ENCODE data around the gene SFTA2.
"Not testable (repeated sequence)": the region's sequence is repeated elsewhere in the genome, so short reads cannot be mapped to it uniquely, and the experiment has no call there.

Gene SFTA2

DNA sequence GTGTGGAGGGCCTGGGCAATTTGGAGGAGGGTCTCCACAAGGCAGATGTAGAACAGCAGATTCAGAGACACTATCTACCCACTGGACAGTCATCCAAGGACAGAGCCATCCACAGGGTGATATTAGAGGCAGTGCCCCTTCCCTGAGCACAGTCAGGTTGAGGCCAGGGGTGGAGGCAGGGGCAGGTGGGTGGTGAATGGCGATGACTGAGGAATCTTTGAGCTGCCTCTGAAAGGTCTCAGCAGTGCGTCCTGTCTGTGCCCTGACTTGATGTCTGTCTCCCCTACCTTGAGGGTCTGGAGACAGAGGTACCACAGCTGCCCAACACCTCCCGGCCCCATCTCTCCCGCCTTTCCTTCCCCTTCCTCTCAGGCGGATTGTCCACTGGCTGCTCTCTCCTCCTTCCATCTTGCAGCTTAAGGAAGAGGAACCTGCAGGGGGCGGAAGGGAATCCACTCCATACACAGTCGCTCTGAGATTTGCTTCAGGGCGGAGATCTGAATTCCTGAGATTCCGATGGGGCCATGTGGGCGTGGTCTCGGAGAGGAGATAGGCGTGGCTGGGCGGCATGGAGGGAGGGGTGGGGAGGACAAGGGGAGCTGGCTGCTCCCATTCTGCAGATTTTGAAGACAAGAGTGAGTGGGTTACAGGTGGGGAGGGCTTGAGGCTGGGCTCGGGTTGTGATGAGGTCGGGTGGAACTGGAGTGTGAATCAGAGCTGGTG lies 10.5 kb upstream of the SFTA2 start:
- no peak for DNase-seq

DNA sequence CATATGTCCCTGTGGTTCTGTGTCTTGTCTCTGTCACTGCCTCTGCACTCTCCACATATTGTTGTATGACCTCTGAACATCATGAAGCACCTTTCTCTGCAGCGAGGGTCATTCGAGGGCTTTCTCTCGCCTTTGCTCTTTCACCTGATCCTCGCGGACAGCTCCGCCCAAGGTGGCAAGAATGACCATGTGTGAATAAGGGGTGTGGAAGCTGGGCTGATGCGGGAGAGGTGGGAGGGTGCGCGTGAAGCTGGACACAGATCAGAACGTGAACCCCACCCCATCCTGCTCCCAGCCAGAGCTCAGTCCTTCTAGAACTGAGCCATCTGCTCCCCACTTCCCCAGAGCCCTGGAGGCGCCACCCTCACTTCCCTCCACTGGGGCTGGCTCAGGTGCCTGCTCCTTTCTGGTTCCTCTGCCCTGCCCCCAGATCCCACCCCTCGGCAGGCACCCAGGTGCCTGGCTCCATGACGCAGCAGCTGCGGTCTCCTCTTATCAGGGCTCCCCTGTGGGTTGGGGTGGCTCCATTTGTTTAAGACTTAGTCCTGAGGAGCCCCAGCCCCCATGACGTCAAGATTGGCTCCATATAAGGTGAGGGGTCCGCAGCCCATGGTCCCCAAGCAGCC lies 8.5 kb upstream of the SFTA2 start, which contains the start of gene MUCL3:
MUCL3 (plus strand) TSS at position 613 of the 626 bp plus-strand sequence. CDS start 27 bp downstream, outside the sequence.
- DNase-seq = no peak

DNA sequence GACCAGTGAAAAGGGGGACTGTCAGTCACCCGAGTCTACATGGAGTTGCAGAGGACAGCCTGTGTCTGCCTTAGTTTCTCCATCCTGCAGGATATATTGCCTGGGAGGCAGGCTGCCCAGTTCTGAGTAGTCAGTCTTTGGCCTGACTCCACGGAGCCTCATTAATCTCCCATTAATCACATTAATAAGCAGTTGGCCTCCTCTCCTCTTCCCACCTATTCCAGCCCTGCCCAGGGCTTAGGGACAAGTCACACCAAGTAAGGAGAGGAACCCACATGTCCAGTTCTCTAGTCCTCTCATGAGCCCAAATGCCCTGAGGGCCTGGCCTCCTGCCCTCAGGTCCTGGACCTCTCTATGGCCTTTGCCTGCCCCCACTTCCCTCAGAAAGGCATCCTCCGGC lies 7.5 kb upstream of the SFTA2 start:
- no peak for DNase-seq

DNA sequence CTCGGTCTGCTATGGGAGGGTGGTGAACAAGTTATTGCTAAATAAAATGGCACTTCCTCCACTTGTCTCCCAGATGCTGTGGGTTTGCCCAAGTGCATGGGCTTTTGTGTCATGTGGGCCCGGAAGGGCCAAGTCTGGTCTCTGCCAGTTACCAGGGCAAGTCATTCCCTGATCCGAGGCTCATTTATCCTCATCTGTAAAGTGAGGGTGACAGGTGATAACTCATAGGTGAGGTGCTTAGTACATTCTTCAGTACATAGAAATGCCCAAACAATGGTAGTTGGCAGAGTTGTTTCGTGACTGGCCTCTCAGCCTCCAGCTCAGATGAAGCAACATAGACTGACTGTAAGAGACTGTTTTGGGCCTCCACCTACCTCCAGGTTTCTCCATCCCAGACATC lies 6.8 kb upstream of the SFTA2 start:
- DNase-seq = no peak

DNA sequence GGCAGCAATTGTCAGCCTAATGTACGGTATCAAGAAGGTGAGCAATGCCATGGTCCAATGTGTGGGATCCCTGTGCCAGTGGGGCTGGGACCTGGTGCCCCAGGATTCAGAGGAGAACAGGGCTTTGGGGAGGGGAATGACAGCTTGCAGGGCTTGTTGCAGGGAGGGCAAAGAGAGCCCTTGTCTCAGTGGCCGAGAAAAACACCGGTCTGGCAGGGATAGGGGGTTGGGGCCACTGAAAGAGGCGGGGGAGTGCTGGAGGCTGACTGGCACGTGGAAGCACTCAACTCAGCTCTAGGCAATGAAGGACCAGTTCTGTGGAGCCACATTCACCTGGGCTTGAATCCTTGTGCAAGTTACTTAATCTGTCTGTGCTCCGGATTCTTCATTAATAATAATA lies 5.3 kb upstream of the SFTA2 start:
- no peak for DNase-seq

DNA sequence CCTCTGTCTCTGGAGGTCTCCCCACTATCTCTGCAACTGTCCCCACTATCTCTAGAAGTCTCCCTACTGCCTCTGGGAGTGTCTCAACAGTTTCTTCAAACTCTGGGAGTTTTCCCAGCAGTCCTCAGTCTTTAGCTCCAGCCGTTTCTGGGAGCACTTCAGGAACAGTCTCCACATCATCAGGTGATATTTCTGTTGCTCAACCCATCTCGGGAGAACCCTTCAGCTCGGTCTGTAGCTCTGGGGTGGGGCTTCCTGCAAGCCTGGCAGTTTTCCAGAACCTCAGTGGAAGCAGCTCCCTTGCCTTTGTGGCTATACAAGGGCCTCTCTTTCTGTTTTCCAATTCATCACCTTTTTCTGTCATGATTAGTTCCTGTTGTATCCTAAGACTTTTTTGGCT lies 3.0 kb upstream of the SFTA2 start:
- no peak for DNase-seq

DNA sequence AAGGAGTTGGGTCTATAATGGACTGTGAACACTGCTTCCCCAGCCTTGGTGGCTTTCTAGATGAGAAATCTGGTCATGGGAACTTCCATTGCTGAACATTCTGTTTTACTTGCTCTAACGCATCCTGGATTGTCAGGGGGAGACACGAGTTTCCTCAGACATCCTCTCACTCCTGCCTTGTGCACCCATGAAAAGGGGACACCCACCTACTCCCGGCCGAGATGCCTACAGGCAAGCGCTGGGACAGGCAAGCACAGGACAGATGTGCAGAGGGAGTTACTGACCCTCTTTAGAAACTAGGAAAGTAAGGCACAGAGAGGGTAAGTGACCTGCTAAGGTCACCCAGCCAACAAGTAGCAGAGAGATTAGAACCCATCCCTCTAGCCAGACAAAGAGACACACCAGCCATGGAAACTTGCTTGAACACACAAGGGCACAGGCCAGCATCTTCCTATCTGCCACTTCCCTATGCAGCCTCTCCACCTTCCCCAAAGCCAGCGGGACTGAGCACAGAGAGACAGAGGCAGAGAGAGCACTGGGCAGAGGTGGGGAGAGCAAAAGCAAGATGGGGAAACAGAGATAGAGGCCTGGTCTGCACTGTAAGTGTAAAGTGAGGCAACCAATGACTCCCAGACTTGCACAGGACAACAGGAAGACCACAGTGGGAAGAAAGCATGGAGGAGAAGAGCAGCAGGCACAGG lies 845 bp upstream of the SFTA2 start:
- no peak for DNase-seq

DNA sequence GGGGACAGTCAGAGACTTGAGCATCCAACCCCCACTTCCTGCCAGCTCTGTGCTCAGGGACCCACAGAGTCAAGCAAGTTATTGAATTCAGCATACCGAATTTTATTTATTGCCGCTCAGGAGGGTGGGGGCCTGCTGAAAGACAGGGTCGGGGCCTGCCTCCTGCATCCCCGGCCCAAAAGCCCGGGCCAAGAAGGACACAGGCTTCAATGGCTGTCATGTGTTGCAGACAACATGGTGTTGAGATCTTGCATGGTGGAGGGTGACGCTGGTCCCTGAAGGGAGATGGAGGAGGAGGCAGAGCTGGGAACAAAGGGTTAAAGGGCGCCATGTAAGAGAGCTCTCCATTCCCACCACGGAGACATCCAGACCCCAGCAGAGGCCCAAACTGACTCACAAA lies 698 bp downstream of the SFTA2 start:
- DNase-seq = no peak

DNA sequence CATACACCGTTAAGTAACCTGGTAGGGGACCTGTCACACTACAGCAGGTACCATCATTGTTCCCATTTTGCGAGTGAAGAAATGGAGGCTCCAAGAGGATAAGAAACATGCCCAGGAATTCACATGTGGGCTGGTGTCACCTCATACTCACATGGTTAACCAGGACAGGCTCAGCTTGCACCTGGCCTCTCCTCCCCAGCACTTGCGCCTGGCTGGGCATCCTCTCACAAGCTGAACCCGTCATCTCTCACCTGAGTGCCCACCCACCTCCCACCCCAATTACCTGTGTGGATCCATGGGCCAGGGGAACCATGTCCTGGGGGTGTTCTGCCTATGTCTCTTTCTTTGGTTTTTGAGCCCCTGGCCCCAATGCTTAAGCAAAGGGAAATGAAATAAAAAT lies 1.5 kb downstream of the SFTA2 start:
- no peak for DNase-seq

DNA sequence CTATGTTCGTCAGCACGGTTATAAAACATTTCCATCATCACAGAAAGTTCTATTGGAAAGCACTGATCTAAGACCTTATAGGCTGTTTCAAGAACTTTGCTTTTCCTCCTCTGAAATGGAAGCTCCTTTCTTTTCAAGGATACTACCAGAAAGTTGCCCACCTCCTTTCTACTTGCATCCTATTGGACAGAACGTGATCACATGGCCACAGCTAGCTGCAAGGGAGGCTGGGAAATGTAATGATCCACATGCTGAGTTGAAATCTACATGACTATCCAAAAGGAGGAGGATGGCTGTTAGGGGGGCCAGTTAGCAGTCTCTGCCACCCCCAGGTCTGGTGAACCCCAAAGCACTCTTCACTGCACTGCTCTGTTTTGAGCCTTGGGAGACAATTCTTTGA lies 3.3 kb downstream of the SFTA2 start:
- no peak for DNase-seq

DNA sequence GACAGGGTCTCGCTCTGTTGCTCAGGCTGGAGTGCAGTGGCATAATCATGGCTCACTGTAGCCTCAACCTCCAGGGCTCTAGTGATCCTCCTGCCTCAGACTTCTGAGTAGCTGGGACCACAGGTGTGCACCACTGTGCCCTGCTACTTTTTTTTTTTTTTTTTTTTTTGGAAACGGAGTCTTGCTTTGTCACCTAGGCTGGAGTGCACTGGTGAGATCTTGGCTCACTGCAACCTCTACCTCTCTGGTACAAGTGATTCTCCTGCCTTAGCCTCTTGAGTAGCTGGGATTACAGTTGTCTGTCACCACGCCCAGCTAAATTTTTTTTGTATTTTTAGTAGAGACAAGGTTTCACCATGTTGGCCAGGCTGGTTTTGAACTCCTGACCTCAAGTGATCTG lies 4.9 kb downstream of the SFTA2 start:
- DNase-seq = not testable (repeated sequence)

DNA sequence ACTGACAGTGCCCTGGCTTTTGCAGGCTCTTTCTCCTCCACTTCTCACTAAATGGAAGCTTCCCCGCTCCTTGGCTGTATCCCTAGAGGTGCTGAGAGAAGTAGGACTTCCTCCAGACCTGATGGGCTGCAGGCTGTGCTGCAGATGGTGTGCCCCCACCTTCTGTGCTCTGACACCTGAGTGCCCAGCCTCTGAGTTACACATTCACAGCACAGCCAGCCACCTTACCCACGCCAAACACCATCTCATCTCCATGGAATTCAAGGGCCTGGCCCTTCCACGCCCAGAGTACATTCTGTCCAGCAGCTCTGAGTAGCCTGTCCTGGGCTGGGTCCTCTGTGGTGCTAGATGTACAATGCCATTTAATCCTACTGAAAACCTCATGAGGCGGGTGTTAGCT lies 5.3 kb downstream of the SFTA2 start:
- no peak for DNase-seq

DNA sequence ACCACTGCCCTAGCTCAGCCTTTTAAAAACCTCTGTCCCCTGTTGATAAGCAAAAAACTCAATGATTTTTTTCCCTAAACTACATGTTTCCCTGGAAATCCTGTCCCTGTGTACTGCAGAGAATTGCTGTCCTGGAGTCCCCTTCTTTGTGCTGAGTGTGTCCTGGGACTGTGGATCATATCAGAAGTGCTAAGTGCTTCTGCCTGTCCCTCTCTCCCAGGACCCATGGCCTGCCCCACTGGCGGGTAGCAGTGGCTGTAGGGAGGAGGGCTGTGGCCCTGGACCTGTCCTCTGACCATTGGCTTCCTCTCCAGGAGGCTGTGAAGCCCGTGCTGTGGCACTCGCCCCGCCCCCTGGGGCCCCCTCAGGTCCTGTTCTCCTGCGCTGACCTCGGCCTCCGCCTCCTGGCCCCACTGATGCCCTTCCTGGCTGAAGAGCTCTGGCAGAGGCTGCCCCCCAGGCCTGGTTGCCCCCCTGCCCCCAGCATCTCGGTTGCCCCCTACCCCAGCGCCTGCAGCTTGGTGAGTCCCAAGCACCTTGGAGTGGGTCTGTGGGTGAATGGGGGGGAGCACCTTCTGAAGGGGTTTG lies 7.8 kb downstream of the SFTA2 start:
- not testable (repeated sequence) for DNase-seq

DNA sequence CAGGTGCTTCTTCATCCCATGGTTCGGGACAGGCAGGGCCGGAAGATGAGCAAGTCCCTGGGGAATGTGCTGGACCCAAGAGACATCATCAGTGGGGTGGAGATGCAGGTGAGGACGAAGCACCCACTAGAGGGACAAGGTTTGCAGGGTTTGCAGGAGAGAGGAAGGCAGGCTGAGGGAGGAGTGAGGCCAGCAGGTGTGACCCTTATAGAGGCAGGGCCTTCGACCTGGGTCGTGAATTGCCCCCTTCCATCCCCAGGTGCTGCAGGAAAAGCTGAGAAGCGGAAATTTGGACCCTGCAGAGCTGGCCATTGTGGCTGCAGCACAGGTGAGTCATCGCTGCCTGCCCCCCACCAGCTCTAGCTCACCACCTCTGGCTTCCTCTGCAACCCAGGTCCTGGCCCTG lies 9.5 kb downstream of the SFTA2 start:
- DNase-seq = no peak

DNA sequence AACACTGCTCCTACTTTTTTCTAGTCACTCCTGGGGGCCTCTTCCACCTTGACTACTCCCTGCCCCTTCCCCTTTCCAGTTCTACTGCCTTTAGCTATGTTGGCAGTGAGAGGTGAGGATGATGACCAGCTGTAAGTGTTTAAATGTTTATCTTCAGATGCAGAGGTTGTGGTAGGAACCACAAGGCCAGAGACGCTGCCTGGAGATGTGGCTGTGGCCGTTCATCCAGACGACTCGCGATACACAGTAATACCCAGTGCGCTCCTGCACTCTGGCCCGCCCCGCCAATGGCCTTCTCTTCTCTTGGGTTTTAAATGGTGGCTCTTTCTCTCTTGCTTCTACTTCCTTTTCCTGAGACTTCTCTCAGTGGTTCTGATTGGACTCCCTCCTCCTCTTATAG lies 13.3 kb downstream of the SFTA2 start:
- no peak for DNase-seq

DNA sequence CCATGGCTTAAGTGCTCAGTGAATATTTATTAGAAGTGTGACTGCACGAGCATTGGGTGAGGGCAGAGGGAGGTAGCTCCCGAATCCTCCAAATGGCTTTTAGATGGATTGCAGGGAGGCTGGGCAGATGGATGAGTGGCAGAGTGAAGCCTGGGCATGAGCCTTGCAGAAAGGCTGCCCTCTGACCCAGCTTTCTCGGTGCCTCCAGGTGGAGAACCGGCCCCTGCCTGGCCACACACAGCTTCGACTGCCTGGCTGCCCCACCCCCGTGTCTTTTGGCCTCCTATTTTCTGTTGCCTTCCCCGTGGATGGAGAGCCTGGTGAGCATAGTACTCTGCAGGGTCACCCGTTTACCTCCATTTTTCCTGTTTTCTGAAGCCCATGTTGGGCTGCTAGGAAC lies 14.5 kb downstream of the SFTA2 start:
- no peak for DNase-seq

DNA sequence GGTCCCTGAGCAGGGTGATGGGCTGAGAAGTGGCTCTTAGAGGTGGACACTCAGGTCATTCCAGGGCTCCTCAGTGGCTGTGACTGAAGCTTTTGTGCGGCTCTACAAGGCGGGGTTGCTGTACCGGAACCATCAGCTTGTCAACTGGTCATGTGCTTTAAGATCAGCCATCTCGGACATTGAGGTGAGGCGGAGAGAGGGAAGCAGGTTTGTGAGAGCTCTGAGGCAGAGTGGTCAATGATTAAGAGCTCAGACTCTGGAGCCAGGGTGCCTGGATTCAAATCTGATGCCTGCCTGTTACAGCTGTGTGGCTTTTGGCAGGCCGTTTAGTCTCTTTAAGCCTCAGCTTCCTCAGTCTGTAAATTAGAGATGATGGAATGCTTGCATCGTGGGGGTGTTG lies 14.9 kb downstream of the SFTA2 start:
- DNase-seq = no peak

DNA sequence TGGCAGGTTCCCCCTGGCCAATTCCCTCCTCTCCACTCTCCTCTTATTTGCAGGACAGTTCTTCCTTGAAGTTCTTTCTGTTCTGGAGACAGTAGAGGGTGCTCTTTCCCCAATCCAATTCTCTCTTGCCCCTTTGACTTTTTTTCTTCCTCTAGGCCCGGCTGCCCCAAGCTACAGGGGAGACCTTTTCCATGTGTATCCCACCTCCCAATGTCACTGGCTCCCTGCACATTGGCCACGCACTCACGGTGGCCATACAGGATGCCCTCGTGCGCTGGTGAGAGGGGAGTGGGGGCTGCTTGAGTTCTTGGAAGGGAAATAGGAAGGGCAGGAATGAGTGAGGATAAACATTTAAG lies 16.4 kb downstream of the SFTA2 start:
- DNase-seq = no peak

DNA sequence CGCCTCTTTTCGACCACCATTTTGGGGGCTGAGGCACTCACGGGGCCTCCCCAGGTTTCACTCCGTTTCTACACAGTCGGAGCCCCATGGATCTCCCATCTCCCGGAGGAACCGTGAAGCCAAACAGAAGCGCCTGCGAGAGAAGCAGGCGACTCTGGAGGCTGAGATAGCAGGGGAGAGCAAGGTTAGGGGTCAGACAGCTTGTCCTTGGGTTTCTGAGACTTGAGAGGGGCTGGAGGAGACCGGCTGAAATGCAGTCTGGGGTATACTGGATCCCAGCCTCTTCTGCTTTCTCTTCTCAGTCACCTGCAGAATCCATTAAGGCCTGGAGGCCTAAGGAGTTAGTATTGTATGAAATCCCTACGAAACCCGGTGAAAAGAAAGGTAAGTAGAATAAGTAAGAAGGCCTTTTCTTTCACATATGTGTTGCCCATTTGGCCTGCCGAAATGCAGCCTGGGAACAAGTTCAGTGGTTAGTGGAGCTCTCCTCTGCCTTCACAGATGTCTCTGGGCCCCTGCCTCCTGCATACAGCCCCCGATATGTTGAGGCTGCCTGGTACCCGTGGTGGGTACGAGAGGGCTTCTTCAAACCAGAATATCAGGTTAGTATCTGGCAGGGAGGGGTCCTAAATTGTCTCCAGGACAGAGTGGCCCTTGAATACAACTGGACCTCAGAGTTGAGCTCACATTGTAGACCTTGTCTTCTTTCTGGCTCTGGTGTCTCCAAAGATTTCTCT lies 16.9 kb downstream of the SFTA2 start:
- DNase-seq = no peak

DNA sequence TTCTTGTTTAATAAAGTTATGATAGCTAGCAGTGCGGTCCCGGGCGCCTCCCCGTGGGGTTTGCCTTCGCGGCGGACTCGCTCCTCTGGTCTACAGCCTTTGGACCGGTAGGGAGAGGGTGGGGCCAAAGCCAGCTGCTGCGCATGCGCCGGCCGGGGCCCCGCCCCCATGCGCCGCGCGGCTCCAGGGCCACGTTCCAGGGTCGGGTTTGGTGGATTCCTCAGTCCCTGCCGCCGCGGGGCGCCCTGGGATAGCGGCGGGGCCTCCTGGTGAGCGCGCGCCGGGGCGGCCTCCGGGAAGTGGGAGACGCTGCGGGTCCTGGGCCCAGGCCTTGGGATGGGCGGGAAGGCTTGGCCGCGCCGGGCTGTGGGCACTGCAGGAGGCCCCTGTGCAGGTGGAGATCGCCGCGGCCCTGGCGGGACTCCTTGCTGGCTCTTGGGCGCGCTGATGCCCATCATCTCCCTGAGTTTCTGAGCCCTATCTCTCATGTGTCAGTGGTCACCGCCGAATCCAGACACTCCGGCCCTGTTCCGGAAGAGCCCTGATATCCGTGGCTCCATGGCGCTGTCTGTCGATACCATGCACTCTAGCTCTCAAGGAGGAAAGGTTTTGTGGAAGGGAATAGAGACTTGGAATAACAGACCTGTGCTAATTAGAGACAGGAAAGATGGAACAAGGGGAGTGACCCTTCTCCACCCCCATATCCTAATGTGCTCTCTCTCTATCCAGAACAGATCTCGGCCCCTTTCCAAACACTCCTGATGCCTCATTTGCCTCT lies 17.7 kb downstream of the SFTA2 start, which contains the start of gene VARS2:
VARS2 (plus strand) TSS at position 163 of the 778 bp plus-strand sequence; CDS start at position 762, 599 bp downstream.
- DNase-seq = peak; percentile 67 to 75 (median 71)

DNA sequence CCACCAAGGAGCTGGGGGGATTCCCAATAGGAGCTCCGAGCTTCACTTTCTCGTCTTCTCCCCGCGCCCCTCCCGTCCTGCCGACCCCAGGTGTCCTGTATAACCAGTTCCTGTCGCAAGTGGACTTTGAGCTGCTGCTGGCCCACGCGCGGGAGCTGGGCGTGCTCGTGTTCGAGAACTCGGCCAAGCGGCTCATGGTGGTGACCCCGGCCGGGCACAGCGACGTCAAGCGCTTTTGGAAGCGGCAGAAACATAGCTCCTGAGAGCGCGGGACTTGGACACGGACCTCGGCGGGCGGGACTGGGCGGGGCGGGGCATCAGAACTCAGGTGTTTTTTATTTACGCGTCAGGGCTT lies 18.3 kb downstream of the SFTA2 start:
- no peak for DNase-seq

All from activated CD4-positive, CD25-positive, alpha-beta regulatory T cell (primary cell).